ENCODE data around the gene SYT2.
A peak's percentile ranks its signal among the peaks of the same experiment; 100 is the strongest.

GRCh38 chr1:202664083-202664482 is 46.2 kb downstream of the SYT2 start:
- TF ChIP-seq, protein P1, sequence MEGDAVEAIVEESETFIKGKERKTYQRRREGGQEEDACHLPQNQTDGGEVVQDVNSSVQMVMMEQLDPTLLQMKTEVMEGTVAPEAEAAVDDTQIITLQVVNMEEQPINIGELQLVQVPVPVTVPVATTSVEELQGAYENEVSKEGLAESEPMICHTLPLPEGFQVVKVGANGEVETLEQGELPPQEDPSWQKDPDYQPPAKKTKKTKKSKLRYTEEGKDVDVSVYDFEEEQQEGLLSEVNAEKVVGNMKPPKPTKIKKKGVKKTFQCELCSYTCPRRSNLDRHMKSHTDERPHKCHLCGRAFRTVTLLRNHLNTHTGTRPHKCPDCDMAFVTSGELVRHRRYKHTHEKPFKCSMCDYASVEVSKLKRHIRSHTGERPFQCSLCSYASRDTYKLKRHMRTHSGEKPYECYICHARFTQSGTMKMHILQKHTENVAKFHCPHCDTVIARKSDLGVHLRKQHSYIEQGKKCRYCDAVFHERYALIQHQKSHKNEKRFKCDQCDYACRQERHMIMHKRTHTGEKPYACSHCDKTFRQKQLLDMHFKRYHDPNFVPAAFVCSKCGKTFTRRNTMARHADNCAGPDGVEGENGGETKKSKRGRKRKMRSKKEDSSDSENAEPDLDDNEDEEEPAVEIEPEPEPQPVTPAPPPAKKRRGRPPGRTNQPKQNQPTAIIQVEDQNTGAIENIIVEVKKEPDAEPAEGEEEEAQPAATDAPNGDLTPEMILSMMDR (IDR thresholded peaks at IDR 0.05), result no peak
- TF ChIP-seq FOXM1 (IDR thresholded peaks at IDR 0.05; ENCODE audit: low read depth) (no peak), RAD21 (IDR thresholded peaks at IDR 0.05; ENCODE audit: low read length) (no peak), TEAD4 (IDR thresholded peaks at IDR 0.05; ENCODE audit: borderline replicate concordance, insufficient read depth) (no peak), FOSL2 (IDR thresholded peaks at IDR 0.05; ENCODE audit: borderline replicate concordance, low read depth) (peak; percentile 52)

All from SK-N-SH (cell line).